22Rv1 (cell line): Measurements from ENCODE around the gene AKAP6.

Source experiments
- H3K27ac ChIP-seq: fragments of 450-650 bp; 2 replicates; pipeline ENCODE4 v1.5.1; 2017
- CTCF ChIP-seq: fragments of 450-650 bp; IDR thresholded peaks from 2 replicates; pipeline ENCODE4 v1.5.1; 2017; ENCODE audit warnings: mild to moderate bottlenecking
- ZFX ChIP-seq: fragments of 450-650 bp; IDR thresholded peaks from 2 replicates; pipeline ENCODE4 v1.6.1; 2017; ENCODE audit warnings: antibody characterized with exemption, borderline replicate concordance

Gene AKAP6

DNA sequence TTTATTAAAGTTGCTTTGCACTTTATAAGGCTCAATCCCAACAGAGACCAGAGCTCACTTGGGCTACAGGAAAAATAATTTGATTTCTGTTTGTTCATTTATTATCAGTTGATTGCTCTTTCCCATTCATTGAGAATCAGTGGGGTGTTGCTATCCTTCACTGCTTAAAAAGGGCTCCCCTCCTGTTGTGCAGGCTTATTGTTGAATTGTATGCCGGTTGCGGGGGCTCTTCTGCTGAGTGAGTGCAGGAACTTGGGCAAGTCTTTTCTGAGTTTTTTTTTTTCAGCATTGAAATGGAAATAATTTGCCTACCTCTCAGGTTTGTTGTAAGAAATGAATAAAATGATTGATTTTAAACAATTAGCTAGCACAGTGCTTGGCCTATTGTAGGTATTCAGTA, 32.6 kb downstream of the AKAP6 start:
- TF ChIP-seq CTCF: no peak
- no peak for TF ChIP-seq ZFX
- H3K27ac ChIP-seq: no peak overlapping the region

- TF ChIP-seq ZFX (no peak), CTCF (no peak)
- H3K27ac ChIP-seq: no peak overlapping the region
Observed at GRCh38 chr14:32363761-32364160, 34.7 kb downstream of the AKAP6 start.

- TF ChIP-seq ZFX (no peak), CTCF (no peak)
- H3K27ac ChIP-seq: no peak overlapping the region
Observed at GRCh38 chr14:32364941-32365340, 35.8 kb downstream of the AKAP6 start.

GRCh38 chr14:32366256-32366879, 37.3 kb downstream of the AKAP6 start:
- no peak overlapping the region for H3K27ac ChIP-seq
- TF ChIP-seq ZFX (no peak), CTCF (no peak)

DNA sequence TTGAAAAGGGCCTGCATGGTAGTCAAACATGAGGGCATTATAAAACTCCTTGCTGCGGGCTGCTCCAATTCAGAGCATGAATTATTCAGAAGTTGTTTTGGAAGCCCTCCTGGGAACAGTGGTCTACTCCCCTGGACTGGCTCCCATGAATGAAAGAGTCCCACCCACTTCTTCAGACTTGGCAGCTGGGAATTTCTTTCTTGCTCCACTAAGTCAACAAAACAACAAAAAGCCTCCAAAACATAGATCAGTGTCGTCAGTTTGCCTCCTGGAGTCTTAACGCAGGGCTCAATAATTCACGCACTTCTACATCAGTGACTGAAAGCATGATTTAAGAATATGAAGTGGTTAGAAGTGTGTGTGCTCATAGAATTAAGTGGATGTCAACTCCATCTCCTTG, 37.9 kb downstream of the AKAP6 start:
- TF ChIP-seq CTCF: no peak
- TF ChIP-seq ZFX: no peak
- H3K27ac ChIP-seq: no peak overlapping the region

- no peak for TF ChIP-seq CTCF
- H3K27ac ChIP-seq: no peak overlapping the region
Observed at GRCh38 chr14:32367516-32367915, 38.4 kb downstream of the AKAP6 start.

DNA sequence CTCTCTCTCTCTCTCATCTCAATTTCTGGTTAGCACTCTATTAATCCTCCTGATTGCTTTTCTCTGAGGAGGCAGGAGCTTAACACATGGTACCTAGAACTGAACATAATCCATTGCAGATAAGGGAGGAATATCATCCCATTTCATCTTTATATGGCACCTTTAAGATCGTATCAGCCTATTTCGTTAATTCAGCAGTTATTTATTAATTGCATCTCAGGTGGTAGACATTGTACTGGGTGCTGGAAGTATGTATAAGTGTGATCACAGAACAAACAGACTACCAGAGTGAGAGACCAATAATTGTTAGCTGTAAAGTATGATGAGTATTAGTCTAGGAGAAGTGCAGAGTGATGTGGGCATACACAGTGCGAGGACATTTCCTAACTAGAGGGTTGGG, 39.0 kb downstream of the AKAP6 start:
- H3K27ac ChIP-seq: no peak overlapping the region
- TF ChIP-seq ZFX (no peak), CTCF (no peak)
